Mesendoderm (in vitro differentiated cells): ENCODE results near the gene SP110.

Experiments used
- DNase-seq: peaks from one replicate; pipeline ENCODE4 v3.0.0; 2013
- H2AK5ac ChIP-seq: 2 replicates; pipeline ENCODE4 v1.6.1; 2013; ENCODE audit warnings: low read length, inconsistent platforms
- H2BK120ac ChIP-seq: 2 replicates; pipeline ENCODE4 v1.6.1; 2013; ENCODE audit warnings: low read depth, mild to moderate bottlenecking, low read length, moderate library complexity, mixed read lengths
- H2BK15ac ChIP-seq: replicated peaks from 2 replicates; pipeline ENCODE4 v1.6.1; 2013; ENCODE audit warnings: low read depth, mild to moderate bottlenecking, moderate library complexity
- H2BK5ac ChIP-seq: 2 replicates; pipeline ENCODE4 v1.6.1; 2013; ENCODE audit warnings: low read length, inconsistent platforms
- H3K18ac ChIP-seq: 2 replicates; pipeline ENCODE4 v1.6.1; 2013; ENCODE audit warnings: mild to moderate bottlenecking, low read length, mixed read lengths
- H3K23ac ChIP-seq: one replicate; pipeline ENCODE4 v1.6.1; 2013; ENCODE audit warnings: low read length
- H3K27ac ChIP-seq: 2 replicates; pipeline ENCODE4 v1.5.1; 2013; ENCODE audit warnings: low read depth, mild to moderate bottlenecking, inconsistent platforms, low read length, moderate library complexity
- H3K27me3 ChIP-seq: 2 replicates; pipeline ENCODE4 v1.6.1; 2013; ENCODE audit warnings: low read length, control low read depth, mild to moderate bottlenecking, inconsistent platforms; ENCODE audit not compliant: insufficient read depth, poor library complexity
- H3K36me3 ChIP-seq: 2 replicates; pipeline ENCODE4 v1.6.1; 2013; ENCODE audit warnings: low read length, inconsistent platforms; ENCODE audit not compliant: control insufficient read depth, insufficient read depth
- H3K4ac ChIP-seq: one replicate; pipeline ENCODE4 v1.6.1; 2013; ENCODE audit warnings: low read depth, mild to moderate bottlenecking, low read length, moderate library complexity
- H3K4me1 ChIP-seq: 2 replicates; pipeline ENCODE4 v1.6.1; 2013; ENCODE audit warnings: low read depth, low read length, inconsistent platforms; ENCODE audit not compliant: control insufficient read depth
- H3K4me2 ChIP-seq: 2 replicates; pipeline ENCODE4 v1.6.1; 2013; ENCODE audit warnings: low read length
- H3K4me3 ChIP-seq: 2 replicates; pipeline ENCODE4 v1.5.1; 2013; ENCODE audit warnings: mild to moderate bottlenecking, low read length
- H3K56ac ChIP-seq: one replicate; pipeline ENCODE4 v1.6.1; 2013; ENCODE audit warnings: low read length
- H3K79me1 ChIP-seq: 2 replicates; pipeline ENCODE4 v1.6.1; 2013; ENCODE audit warnings: low read length, inconsistent platforms
- H3K79me2 ChIP-seq: 2 replicates; pipeline ENCODE4 v1.6.1; 2013; ENCODE audit warnings: mild to moderate bottlenecking, low read length; ENCODE audit not compliant: control insufficient read depth, insufficient read depth
- H3K9ac ChIP-seq: 2 replicates; pipeline ENCODE4 v1.6.1; 2013; ENCODE audit warnings: low read length, inconsistent platforms
- H4K5ac ChIP-seq: one replicate; pipeline ENCODE4 v1.6.1; 2013; ENCODE audit warnings: low read length
- H4K8ac ChIP-seq: one replicate; pipeline ENCODE4 v1.6.1; 2013; ENCODE audit warnings: low read depth, mild to moderate bottlenecking, control low read depth, low read length, moderate library complexity
- WGBS: extraction: QIAGEN DNeasy Blood & Tissue Kit; methylation state at CpG from one replicate; pipeline ENCODE4 v1.1.7; 2013; ENCODE audit warnings: low lambda C conversion rate, missing lambda C conversion rate; ENCODE audit not compliant: insufficient coverage; ENCODE audit errors: extremely low coverage; 5-methylcytosine and 5-hydroxymethylcytosine counted together

SP110 gene

DNA sequence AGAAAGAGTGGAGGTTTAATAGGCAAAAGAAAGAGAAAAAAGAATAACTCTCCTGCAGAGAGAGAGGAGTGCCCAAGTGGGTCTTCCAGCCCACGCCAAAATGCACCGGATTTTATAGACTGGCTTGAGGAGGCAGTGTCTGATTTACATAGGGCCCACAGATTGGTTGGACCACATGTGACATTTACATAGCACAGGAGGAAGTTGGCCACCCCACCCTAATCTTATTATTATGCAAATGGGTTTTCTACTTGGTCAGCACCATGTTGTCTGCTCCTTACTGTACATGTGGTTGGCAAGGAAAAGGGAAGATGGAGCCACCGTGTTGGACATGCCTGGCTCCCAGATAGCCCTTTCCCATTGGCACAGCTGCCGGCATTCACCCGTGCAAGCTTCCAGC is 56.8 kb downstream of the SP110 start:
- Histone ChIP-seq H3K36me3 (no peaks in the 10 kb centered on the region), H3K27me3 (no peaks in the 10 kb centered on the region), H4K8ac (no peak overlapping the region), H2AK5ac (no peak overlapping the region), H3K27ac (no peak overlapping the region), H3K79me1 (no peaks in the 10 kb centered on the region), H3K23ac (no peak overlapping the region), H3K4me2 (no peak overlapping the region), H3K18ac (no peak overlapping the region), H3K4me1 (no peaks in the 10 kb centered on the region), H3K79me2 (no peaks in the 10 kb centered on the region), H2BK120ac (no peak overlapping the region), H4K5ac (no peak overlapping the region), H2BK15ac (no peak overlapping the region), H3K4ac (no peak overlapping the region), H2BK5ac (no peak overlapping the region), H3K9ac (no peak overlapping the region), H3K56ac (no peak overlapping the region), H3K4me3 (no peak overlapping the region)
- no CpG with 5 or more reads among the region's 5 CpGs for WGBS
- DNase-seq = no peak

DNA sequence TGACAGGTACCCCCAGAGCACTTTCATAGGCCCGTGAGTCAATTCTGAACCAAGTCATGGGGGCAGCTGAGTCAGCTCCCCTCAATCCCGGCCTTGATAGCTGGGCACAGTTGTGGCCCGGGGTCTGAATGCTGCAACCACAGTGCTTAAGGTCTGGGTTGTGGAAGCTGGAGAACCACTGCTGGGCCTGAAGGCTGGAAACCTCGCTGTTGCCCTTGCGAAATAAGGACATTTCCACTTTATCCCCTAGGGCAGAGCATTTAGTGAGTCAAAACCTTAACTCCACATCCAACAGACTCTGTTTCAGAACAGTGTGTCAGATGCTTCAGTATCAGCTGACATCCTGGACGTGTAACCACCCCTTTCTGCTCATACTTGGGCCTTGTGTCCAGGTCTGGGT is 58.6 kb downstream of the SP110 start:
- no peak overlapping the region for H2BK120ac ChIP-seq
- H4K5ac ChIP-seq = no peak overlapping the region
- H2BK5ac ChIP-seq = no peak overlapping the region
- H3K79me2 ChIP-seq = no peaks in the 10 kb centered on the region
- no peak overlapping the region for H3K56ac ChIP-seq
- H3K27me3 ChIP-seq = no peaks in the 10 kb centered on the region
- no peaks in the 10 kb centered on the region for H3K36me3 ChIP-seq
- no peak overlapping the region for H2BK15ac ChIP-seq
- no peak overlapping the region for H3K4ac ChIP-seq
- no peak overlapping the region for H4K8ac ChIP-seq
- no peak overlapping the region for H3K27ac ChIP-seq
- no peaks in the 10 kb centered on the region for H3K79me1 ChIP-seq
- H3K4me2 ChIP-seq = no peak overlapping the region
- DNase-seq = no peak
- no peak overlapping the region for H3K23ac ChIP-seq
- H3K4me3 ChIP-seq = no peak overlapping the region
- WGBS = no CpG with 5 or more reads among the region's 6 CpGs
- no peak overlapping the region for H3K18ac ChIP-seq
- no peaks in the 10 kb centered on the region for H3K4me1 ChIP-seq
- H3K9ac ChIP-seq = no peak overlapping the region
- no peak overlapping the region for H2AK5ac ChIP-seq

DNA sequence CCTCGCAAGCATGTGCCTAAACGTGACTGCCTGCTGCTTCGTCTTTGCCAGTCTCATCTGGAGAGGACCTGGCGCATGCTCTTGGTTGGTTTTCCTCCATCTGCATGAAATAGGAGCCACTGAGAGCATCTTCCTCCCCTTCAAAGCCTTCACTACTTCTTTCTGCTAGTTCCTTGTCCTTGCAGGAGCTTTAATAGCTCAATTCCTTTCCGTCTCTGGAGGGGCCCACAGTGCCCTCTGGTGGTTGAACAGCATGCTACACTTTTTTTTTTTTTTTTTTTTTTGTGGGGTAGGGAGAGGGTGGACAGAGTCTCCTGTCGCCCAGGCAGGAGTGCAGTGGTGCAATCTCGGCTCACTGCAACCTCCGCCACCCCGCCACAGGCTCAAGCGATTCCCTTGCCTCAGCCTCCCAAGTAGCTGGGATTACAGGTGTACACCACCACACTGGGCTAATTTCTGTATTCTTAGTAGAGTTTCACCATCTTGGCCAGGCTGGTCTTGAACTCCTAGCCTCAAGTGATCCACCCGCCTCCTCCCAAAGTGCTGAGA is 59.6 kb downstream of the SP110 start:
- H2BK5ac ChIP-seq = no peak overlapping the region
- H3K4me2 ChIP-seq = no peak overlapping the region
- H4K5ac ChIP-seq = no peak overlapping the region
- H3K36me3 ChIP-seq = no peaks in the 10 kb centered on the region
- H3K79me1 ChIP-seq = no peaks in the 10 kb centered on the region
- no peak overlapping the region for H3K23ac ChIP-seq
- no peak overlapping the region for H3K56ac ChIP-seq
- no CpG with 5 or more reads among the region's 11 CpGs for WGBS
- no peak overlapping the region for H3K27ac ChIP-seq
- H3K9ac ChIP-seq = no peak overlapping the region
- no peaks in the 10 kb centered on the region for H3K27me3 ChIP-seq
- DNase-seq = peak; percentile 70
- H3K79me2 ChIP-seq = no peaks in the 10 kb centered on the region
- no peak overlapping the region for H4K8ac ChIP-seq
- no peak overlapping the region for H2BK15ac ChIP-seq
- H3K18ac ChIP-seq = no peak overlapping the region
- no peaks in the 10 kb centered on the region for H3K4me1 ChIP-seq
- no peak overlapping the region for H2AK5ac ChIP-seq
- H3K4ac ChIP-seq = no peak overlapping the region
- H2BK120ac ChIP-seq = no peak overlapping the region
- H3K4me3 ChIP-seq = no peak overlapping the region

DNA sequence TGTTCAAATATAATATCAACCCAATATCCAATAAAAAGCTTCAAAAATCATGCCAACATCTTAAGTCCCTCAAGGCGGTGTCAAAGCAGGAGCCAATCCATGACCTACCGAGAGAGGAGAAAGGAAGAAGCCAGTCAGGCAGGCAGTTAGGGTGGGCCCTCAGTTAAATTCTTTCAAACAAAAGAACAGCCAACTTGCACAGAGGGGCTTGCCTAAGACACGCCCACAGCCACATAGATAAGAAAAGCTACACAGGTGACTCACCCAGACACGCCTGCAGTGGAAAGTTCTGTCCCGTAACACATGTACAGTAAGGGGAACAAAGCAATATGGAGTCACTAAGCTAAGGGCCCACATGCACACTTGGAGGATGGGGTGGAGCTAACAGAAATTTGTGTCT is 61.3 kb downstream of the SP110 start:
- Histone ChIP-seq H3K9ac (no peak overlapping the region), H3K36me3 (no peaks in the 10 kb centered on the region), H3K4me2 (no peak overlapping the region), H2BK15ac (no peak overlapping the region), H3K23ac (no peak overlapping the region), H4K5ac (no peak overlapping the region), H3K56ac (no peak overlapping the region), H2BK120ac (no peak overlapping the region), H2BK5ac (no peak overlapping the region), H3K27me3 (no peaks in the 10 kb centered on the region), H3K4me1 (no peaks in the 10 kb centered on the region), H3K79me2 (no peaks in the 10 kb centered on the region), H3K4ac (no peak overlapping the region), H3K79me1 (no peaks in the 10 kb centered on the region), H3K27ac (no peak overlapping the region), H2AK5ac (no peak overlapping the region), H3K4me3 (no peak overlapping the region), H4K8ac (no peak overlapping the region), H3K18ac (no peak overlapping the region)
- DNase-seq = no peak
- no CpG with 5 or more reads among the region's 5 CpGs for WGBS

DNA sequence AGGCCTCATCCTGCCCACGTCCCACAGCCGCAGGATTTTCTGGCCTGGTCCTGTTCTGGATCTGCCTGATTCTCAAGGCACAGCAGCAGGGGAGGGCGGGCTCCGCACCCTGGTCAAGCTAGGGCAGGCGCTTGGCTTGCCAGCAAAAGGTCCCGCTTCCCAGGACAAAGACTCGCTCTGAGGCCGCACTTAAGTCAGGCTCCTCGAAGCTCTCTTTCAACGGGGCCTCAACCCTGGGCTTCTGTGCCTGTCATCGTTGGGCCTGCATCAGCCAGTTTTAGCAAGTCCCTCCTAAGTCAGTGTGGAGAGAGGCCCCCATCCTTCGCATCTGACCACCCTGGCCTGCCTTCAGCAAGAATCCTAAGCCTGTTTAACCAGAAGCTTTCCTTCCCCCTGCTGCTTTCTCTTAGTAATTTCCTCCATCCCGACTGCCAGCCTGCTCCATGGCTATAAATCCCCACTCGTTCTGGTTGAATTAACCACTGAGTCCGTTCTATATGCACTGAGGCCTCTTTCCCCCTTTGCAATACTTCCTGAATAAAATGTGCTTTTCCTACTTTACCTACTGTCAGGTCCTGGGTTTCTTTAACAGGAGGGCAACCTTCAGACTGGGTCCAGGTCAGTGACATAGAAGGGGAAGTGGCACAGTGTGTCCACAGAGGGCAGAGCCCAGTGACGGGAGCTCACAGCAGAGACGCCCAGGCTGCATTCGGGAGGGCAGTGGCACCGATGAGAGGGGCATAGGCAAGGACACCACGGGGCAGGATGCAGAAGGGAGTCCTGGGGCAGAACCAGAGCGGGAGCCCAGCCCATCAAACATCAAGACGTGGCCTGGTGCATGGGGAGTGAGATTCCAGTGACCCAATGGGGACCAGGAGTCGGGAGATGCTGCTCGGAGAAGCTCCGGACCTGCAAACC is 62.7 kb downstream of the SP110 start:
- Histone ChIP-seq H3K4me1 (no peaks in the 10 kb centered on the region), H2BK5ac (no peak overlapping the region), H3K27me3 (no peaks in the 10 kb centered on the region), H2AK5ac (no peak overlapping the region), H2BK120ac (no peak overlapping the region), H3K4me3 (no peak overlapping the region), H3K4me2 (no peak overlapping the region), H4K8ac (no peak overlapping the region), H3K56ac (peak overlapping the region; percentile 7), H3K23ac (no peak overlapping the region), H3K36me3 (no peaks in the 10 kb centered on the region), H3K9ac (no peak overlapping the region), H3K79me1 (no peaks in the 10 kb centered on the region), H3K18ac (no peak overlapping the region), H3K27ac (no peak overlapping the region), H4K5ac (no peak overlapping the region), H3K4ac (no peak overlapping the region), H3K79me2 (no peaks in the 10 kb centered on the region), H2BK15ac (no peak overlapping the region)
- WGBS = no CpG with 5 or more reads among the region's 25 CpGs
- peak; percentile 4 for DNase-seq
